AG09319 (cell line): ENCODE measurements around the gene PTPRJ.
A peak's percentile ranks its signal among the peaks of the same experiment; 100 is the strongest.

Source experiments
- DNase-seq: peaks from one replicate; pipeline ENCODE4 v3.0.0-alpha.2; 2010; ENCODE audit warnings: low read depth; ENCODE audit errors: extremely low read depth
- CTCF ChIP-seq: IDR thresholded peaks from 2 replicates; pipeline ENCODE4 v1.5.1; 2011; ENCODE audit warnings: low read depth, mild to moderate bottlenecking, inconsistent platforms, low read length, moderate library complexity

Gene PTPRJ

DNA sequence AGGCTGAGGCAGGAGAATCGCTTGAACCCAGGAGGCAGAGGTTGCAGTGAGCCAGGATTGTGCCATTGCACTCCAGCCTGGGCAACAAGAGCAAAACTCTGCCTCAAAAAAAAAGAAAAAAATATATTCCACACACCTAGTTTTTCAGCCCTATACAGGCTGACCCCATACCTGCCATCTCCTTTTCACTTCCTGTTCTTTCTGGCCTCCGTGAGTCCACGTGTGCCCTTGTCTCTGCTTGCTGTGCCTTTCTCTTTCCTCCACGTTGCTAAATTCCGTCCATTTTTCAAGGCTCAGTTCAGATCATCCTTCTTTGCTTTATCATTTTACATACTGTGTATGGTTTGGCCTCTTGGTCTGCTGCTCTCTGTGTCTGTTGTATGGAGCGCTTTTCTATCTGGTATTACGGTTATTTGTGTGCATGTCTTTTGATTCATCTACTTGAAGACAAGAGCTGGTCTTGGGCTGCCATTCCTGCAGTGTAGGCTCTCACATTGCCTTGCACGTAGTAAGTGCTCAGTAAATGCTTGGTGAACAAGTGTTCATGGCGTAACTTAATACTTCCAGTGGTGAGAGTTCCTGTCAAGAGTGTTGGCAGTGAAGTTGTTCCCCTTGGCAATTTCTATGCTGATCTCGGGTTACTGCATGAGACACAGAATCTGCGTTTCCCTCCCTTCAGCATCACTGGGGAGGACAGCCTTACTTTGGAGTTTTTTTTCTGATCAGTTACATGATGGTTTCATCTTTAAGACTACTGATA is 57.5 kb downstream of the PTPRJ start:
- peak; percentile 39 for DNase-seq
- no peak for TF ChIP-seq CTCF

GRCh38 chr11:48040830-48041444 is 60.6 kb downstream of the PTPRJ start:
- no peak for TF ChIP-seq CTCF
- no peak for DNase-seq

- no peak for DNase-seq
- no peak for TF ChIP-seq CTCF
Measured at GRCh38 chr11:48041877-48042695, 61.7 kb downstream of the PTPRJ start.

DNA sequence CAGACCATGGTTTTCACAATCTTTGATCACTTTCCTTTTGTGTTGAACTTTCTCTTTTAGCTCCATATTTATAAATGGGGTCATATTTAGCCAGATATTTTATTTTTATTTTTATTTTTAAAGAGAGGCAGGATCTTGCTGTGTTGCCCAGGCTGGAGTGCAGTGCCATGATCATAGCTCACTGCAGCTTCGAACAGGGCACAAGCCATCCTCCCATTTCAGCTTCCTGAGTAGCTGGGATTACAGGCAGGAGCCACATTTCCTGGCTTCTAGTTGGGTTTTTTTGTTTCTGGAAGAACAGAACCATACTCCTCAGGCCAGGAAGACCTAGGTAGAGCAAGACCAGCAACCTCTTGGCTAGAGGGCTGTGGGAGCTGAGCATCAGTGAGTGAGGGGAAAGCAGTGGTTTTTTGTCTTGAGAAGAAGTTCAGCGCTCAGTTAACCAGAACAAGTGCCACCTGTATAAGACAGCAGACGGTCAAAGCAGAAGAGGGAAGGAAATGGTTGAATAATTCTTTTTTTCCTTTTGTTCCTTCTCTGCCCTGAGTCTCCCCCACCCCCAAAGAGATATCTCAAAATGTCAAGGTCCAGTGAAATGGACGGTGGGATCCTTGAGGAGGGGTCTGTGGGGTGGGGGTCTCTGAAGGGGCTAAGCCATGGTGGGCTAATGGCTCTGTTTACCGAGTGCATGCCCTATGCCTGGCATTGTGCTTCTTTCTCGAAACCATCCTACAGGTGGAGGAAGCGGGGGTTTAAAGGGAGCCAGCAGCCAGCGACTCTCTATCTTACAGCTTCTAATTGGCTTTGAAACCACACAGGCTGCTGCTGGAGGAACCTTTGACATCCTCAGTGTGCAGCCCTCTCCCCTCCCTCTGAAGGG is 63.0 kb downstream of the PTPRJ start:
- DNase-seq, result no peak
- TF ChIP-seq CTCF, result no peak

DNA sequence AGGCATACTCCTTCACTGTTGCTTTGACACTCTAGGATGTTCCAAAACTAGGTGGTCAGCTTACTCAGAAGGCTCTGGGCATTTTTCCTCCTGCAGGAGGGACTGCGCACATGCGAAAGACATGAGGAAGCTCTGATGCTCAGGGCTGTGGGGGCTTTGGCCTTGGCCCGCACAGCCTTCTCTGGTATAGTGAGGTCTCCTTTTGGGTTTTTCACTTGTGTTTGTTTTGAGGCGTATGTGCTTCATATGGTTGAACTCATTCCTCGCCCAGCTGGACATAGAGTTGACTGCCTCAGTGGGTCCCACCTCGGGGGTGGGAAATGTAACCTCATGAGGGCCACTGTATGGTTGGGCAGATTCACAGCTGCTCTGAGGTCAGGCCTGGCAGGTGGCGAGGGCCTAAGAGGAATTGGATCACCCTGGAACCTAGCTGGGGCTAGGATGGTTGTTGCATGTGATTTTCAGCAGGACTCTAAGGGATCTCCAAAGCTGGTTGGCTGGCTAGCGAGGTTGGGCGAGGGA is 63.7 kb downstream of the PTPRJ start:
- no peak for DNase-seq
- TF ChIP-seq CTCF, result no peak

DNA sequence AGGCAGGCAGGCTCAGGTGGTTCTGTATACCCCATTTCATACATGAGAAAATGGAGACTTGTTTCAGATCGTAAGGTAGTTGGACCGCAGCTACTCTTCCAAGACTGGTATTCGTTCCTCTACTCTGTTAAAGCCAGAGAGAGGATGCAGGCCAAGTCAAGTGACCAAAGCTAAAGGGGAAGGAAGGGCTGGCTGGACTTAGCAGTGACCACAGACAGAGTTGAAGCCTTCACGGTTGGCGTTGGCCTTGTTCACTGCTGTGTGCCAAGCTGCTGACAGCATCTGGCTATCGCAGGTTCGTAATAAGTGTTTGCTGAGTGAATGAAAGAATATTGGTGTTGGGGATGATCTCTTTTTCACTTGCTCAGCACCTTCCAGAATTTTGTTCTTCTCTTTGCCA is 64.2 kb downstream of the PTPRJ start:
- no peak for DNase-seq
- TF ChIP-seq CTCF, result no peak
